HG02973 (cell line): ENCODE measurements around the gene PCYT2.

ENCODE experiments used
- ATAC-seq: cut with Tn5 transposase; IDR thresholded peaks from one replicate; pipeline ENCODE4 v1.9.1; 2021; ENCODE audit warnings: moderate library complexity; ENCODE audit not compliant: unreplicated experiment

The PCYT2 gene

GRCh38 chr17:81944858-81945257 lies 33.7 kb upstream of the PCYT2 start:
- no peak for ATAC-seq

GRCh38 chr17:81942167-81942553 lies 31.0 kb upstream of the PCYT2 start:
- no peak for ATAC-seq

- ATAC-seq: no peak
Measured at GRCh38 chr17:81941484-81942166, 30.4 kb upstream of the PCYT2 start.

- no peak for ATAC-seq
Measured at GRCh38 chr17:81940538-81941483, 29.6 kb upstream of the PCYT2 start.

GRCh38 chr17:81939881-81940385 lies 28.7 kb upstream of the PCYT2 start:
- no peak for ATAC-seq

GRCh38 chr17:81939218-81939617 lies 28.0 kb upstream of the PCYT2 start:
- ATAC-seq: no peak

GRCh38 chr17:81935709-81936084 lies 24.5 kb upstream of the PCYT2 start:
- ATAC-seq: no peak

GRCh38 chr17:81934850-81935708 lies 23.9 kb upstream of the PCYT2 start:
- no peak for ATAC-seq

GRCh38 chr17:81934098-81934757 lies 23.0 kb upstream of the PCYT2 start:
- ATAC-seq: no peak

GRCh38 chr17:81933178-81933699 lies 22.0 kb upstream of the PCYT2 start:
- no peak for ATAC-seq

GRCh38 chr17:81932333-81932983 lies 21.3 kb upstream of the PCYT2 start:
- no peak for ATAC-seq

- no peak for ATAC-seq
Measured at GRCh38 chr17:81931557-81932332, 20.5 kb upstream of the PCYT2 start.

- ATAC-seq: no peak
Measured at GRCh38 chr17:81931189-81931556, 20.0 kb upstream of the PCYT2 start.

- no peak for ATAC-seq
Measured at GRCh38 chr17:81930142-81931125, 19.2 kb upstream of the PCYT2 start.

- ATAC-seq: no peak
Measured at GRCh38 chr17:81929253-81930141, 18.3 kb upstream of the PCYT2 start.

GRCh38 chr17:81928544-81929252 lies 17.5 kb upstream of the PCYT2 start:
- ATAC-seq: no peak
